Measurements from ENCODE around the gene C14orf119.

Gene C14orf119

DNA sequence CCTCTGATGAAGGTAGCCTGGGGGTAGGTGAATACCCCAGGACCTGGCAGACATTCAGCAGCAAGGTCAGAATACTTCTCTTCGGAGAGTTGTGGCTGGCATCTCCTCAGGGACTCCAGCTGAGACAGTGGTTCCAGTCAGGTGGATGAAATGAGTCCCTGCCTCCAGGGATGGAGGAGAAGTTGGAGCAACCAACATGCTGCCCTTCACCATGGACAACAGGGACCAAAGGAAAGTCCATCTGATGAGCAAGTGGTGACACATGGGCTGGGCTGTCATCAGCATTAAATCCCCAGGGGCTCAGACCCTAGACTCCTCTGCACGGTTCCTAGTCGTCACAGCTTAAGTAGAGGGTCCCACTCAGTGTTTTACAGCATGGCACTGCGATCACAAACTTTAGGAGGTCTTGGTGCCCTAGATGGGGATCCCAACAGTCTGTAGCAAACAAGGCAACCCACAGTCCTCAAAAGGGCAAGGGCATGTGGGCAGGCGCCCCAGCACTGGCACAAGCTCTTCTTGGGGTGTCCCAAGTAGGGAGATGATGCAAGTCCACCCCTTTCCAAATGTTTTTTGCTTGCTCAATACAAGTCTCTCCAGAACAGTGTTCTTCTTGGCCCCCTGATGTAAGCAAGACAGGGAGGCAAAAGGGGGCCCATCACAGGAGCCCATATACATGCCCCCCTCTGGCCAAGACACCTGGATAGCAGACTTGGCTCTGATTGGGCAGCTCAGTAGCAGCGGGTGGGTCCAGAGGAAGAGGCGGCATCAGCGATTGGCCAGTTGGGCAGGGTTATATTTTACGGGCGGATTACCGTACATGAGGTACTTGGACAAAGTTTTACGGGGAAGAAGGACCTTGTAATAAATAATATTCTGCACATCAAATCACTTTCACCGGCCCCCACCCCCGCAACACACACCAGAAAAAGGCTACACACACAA is 27.2 kb upstream of the C14orf119 start:
- no peaks in the 10 kb centered on the region for H3K9me3 ChIP-seq (ENCODE audit: severe bottlenecking)
- peaks cover 82% of the 10 kb centered on the region for H3K36me3 ChIP-seq (ENCODE audit: low read depth)
- peaks cover 8% of the 10 kb centered on the region for H3K4me1 ChIP-seq (ENCODE audit: insufficient read depth, poor library complexity, severe bottlenecking)
- DNase-seq (ENCODE audit: low spot score) (peak; percentile 50), ATAC-seq (ENCODE audit: low read depth) (no peak)
- peak overlapping the region; percentile 64 for H3K27ac ChIP-seq (ENCODE audit: poor library complexity, severe bottlenecking)
- no peak overlapping the region for H3K4me3 ChIP-seq (ENCODE audit: severe bottlenecking)
- TF ChIP-seq, protein P1, sequence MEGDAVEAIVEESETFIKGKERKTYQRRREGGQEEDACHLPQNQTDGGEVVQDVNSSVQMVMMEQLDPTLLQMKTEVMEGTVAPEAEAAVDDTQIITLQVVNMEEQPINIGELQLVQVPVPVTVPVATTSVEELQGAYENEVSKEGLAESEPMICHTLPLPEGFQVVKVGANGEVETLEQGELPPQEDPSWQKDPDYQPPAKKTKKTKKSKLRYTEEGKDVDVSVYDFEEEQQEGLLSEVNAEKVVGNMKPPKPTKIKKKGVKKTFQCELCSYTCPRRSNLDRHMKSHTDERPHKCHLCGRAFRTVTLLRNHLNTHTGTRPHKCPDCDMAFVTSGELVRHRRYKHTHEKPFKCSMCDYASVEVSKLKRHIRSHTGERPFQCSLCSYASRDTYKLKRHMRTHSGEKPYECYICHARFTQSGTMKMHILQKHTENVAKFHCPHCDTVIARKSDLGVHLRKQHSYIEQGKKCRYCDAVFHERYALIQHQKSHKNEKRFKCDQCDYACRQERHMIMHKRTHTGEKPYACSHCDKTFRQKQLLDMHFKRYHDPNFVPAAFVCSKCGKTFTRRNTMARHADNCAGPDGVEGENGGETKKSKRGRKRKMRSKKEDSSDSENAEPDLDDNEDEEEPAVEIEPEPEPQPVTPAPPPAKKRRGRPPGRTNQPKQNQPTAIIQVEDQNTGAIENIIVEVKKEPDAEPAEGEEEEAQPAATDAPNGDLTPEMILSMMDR (IDR thresholded peaks at IDR 0.05; ENCODE audit: poor library complexity, severe bottlenecking): no peak
- no peaks in the 10 kb centered on the region for H3K27me3 ChIP-seq (ENCODE audit: insufficient read depth, poor library complexity, severe bottlenecking)

DNA sequence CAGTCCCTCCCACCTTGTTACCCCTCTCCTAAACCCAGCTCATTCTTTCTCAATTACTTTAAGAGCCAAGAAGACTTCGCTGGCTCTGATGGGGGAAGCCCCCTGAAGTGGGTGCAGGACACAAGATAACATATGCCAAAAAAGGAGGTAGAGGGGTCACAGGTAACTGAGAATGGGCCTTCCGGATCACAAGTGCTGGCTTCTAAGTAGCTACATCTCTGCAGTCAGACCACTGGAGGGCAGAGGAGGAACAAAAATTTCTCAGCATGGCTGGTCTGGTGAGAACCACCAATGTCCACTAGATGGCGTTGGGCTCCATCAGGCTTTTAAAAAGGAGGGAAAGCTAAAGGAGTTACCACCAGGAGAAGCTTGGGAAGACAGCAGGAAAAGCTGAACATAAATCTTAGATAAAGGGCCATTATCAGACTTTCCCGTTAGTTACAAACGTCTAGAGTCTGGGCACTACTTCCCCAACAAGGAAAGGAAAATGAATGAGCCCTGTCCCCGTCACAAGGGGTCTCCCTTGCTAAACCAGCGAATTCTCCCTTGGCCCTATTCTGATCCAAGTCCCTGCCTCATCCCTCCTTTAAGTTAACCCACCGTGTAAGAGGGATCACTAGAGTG is 26.4 kb upstream of the C14orf119 start:
- no peaks in the 10 kb centered on the region for H3K27me3 ChIP-seq (ENCODE audit: insufficient read depth, poor library complexity, severe bottlenecking)
- ATAC-seq (ENCODE audit: low read depth) (peak; percentile 72), DNase-seq (ENCODE audit: low spot score) (peak; percentile 86)
- no peaks in the 10 kb centered on the region for H3K9me3 ChIP-seq (ENCODE audit: severe bottlenecking)
- no peak overlapping the region for H3K4me3 ChIP-seq (ENCODE audit: severe bottlenecking)
- TF ChIP-seq, protein P1 (IDR thresholded peaks at IDR 0.05; ENCODE audit: poor library complexity, severe bottlenecking): peak; percentile 100
- H3K36me3 ChIP-seq (ENCODE audit: low read depth): peaks cover 82% of the 10 kb centered on the region
- peaks cover 8% of the 10 kb centered on the region for H3K4me1 ChIP-seq (ENCODE audit: insufficient read depth, poor library complexity, severe bottlenecking)
- H3K27ac ChIP-seq (ENCODE audit: poor library complexity, severe bottlenecking): peak overlapping the region; percentile 64

DNA sequence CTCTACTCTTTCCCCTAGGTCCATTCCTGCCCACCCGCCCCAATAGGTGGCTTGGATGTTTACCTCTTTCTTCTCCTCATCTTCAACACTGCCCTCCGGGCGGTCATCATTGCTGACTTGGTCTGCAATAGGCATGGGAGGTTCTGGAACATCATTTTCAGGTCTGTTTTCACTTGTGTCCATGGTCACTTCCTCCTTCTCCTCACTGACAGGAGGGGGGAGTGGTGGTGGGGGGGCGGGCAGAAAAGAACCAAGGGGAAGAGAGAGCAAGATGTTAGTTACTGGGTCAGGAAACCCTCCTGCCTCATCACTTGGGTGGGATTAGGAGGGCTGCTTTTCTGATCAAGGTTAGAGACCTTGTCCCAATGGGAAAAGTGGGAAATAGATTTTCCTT is 25.9 kb upstream of the C14orf119 start:
- peak overlapping the region; percentile 64 for H3K27ac ChIP-seq (ENCODE audit: poor library complexity, severe bottlenecking)
- H3K4me1 ChIP-seq (ENCODE audit: insufficient read depth, poor library complexity, severe bottlenecking): peaks cover 8% of the 10 kb centered on the region
- H3K27me3 ChIP-seq (ENCODE audit: insufficient read depth, poor library complexity, severe bottlenecking): no peaks in the 10 kb centered on the region
- H3K36me3 ChIP-seq (ENCODE audit: low read depth): peaks cover 82% of the 10 kb centered on the region
- H3K4me3 ChIP-seq (ENCODE audit: severe bottlenecking): no peak overlapping the region
- ATAC-seq (ENCODE audit: low read depth) (no peak), DNase-seq (ENCODE audit: low spot score) (peak; percentile 51)
- TF ChIP-seq, protein P1 (IDR thresholded peaks at IDR 0.05; ENCODE audit: poor library complexity, severe bottlenecking): no peak
- no peaks in the 10 kb centered on the region for H3K9me3 ChIP-seq (ENCODE audit: severe bottlenecking)

DNA sequence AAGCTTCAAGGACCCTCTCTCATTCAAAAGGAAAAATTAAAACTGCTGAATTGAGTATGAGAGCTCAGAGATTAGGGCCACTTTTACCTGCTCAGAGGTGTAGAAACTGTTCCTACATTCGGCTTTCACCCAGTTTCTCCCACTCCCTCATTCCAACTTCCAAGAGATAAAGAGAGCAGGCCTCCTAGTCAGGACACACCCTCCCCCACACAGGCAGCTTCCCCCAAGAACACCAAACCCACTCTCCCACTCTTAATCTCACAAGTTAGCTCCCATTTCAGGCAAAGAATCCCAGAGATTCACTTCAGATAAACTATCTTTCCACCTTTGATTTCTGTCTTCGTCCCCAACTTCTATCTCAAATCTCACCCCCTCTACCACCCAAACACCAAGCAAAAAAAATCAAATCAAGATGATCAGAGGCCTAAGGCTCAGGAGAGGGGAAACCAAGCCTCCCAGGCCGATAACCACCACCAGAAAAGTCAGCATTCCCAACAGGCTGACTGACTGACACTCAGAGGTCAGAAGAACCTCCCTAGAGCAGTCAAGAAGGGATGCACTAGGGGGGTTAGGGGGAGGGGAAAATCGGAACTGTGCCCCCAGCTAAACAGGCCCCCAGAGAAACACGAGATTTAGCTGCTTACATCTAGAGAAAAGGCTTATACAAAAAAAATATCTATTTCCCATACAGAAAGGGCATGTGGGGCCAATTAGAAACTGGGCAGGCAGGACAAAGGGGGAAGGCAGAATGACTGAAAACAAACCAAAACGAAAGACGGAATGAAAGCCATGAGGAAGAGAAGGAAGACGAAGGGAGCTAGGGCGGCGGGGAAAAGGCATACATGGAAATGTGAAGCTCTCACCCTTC is 24.8 kb upstream of the C14orf119 start:
- H3K4me3 ChIP-seq (ENCODE audit: severe bottlenecking): peak overlapping the region; percentile 48
- no peak for DNase-seq (ENCODE audit: low spot score)
- peaks cover 82% of the 10 kb centered on the region for H3K36me3 ChIP-seq (ENCODE audit: low read depth)
- no peak for ATAC-seq (ENCODE audit: low read depth)
- no peaks in the 10 kb centered on the region for H3K27me3 ChIP-seq (ENCODE audit: insufficient read depth, poor library complexity, severe bottlenecking)
- H3K27ac ChIP-seq (ENCODE audit: poor library complexity, severe bottlenecking): peak overlapping the region; percentile 64
- TF ChIP-seq, protein P1 (IDR thresholded peaks at IDR 0.05; ENCODE audit: poor library complexity, severe bottlenecking): no peak
- H3K4me1 ChIP-seq (ENCODE audit: insufficient read depth, poor library complexity, severe bottlenecking): peaks cover 8% of the 10 kb centered on the region
- no peaks in the 10 kb centered on the region for H3K9me3 ChIP-seq (ENCODE audit: severe bottlenecking)
